ENCODE data around the gene AMBP.
"Not testable (repeated sequence)": the region's sequence is repeated elsewhere in the genome, so short reads cannot be mapped to it uniquely, and the experiment has no call there.

Gene AMBP

DNA sequence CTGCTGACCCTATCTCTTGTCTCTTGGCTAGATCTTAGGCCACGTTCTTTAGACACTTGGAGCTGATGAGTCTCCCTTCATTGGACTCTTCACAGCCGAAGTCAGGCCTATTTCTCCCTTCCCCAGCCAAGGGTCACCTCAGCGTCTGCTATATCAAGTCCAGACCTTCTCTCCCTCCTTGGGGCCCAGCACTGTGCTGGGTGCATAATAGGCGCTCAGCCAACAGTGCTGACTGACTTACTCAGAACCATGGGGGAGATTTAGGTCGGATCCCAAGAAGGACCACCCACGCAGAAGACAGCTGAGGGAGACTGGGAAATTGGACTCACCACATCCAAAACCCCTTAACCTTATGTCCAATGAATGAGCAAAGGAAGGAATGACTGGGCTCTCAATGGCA, 5.6 kb upstream of the AMBP start:
- ChIA-PET CTCF (interaction anchor here (0.5 to 6.8 kb wide), 13 partner anchors 10 to 338 kb away, joined by 3 to 73 read pairs (median 4); no protein-coding TSS in a partner anchor), POLR2A (ENCODE audit: low non-redundant PET) (no interaction called here)
- no peak for TF ChIP-seq CTCF (conservative IDR thresholded peaks at IDR 0.05; ENCODE audit: low read depth)
- no peak for DNase-seq (ENCODE audit: low spot score)
- no peak overlapping the region for H3K27ac ChIP-seq

GRCh38 chr9:114082763-114083412, 4.8 kb upstream of the AMBP start:
- CTCF ChIA-PET: interaction anchor here (0.5 to 6.8 kb wide), 44 partner anchors 9 to 419 kb away, joined by 3 to 73 read pairs (median 4); no protein-coding TSS in a partner anchor
- POLR2A ChIA-PET (ENCODE audit: low non-redundant PET); DNase-seq (ENCODE audit: low spot score); H3K27ac ChIP-seq: not testable (repeated sequence)
- peak; percentile 68 for TF ChIP-seq CTCF (conservative IDR thresholded peaks at IDR 0.05; ENCODE audit: low read depth)

DNA sequence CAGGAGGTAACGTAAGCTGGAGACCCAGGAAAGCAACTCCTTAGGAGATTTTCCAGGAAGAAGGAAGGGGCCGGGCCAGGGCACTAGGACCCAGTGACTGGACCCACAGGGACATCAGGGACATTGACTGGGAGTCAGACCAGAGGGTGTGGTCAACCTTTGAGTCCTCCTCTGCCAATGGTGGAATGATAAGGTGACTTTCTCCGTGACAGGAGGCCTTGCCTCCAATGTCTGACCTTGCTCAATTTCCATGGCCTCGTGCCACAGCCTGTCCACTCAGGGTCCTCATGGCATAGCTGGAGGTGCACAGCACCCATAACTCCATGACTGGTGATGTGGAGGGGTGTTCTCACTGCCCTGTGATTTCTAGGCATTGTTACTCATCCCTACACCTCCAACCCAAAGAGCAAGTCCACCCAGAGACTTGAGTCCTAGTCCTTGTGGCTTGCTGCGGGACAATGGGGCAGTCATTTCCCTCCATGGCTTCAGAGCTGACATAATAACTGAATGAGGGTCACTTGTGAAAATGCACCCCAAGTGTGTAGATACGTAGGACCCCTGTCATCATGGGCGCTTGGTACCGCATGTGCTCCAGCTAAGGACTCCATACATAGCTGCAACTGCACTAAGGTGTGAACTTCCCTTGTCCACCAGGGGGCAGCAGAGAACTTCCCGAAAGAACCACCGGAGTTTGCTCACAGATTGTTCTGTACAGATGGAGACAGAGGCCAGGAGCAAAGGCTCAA, 4.1 kb upstream of the AMBP start:
- POLR2A ChIA-PET (ENCODE audit: low non-redundant PET): no interaction called here
- CTCF ChIA-PET: interaction anchor here (0.5 to 6.8 kb wide), 46 partner anchors 9 to 688 kb away, joined by 3 to 73 read pairs (median 4); no protein-coding TSS in a partner anchor
- TF ChIP-seq CTCF (conservative IDR thresholded peaks at IDR 0.05; ENCODE audit: low read depth): peak; percentile 98
- peak; percentile 95 for DNase-seq (ENCODE audit: low spot score)
- no peak overlapping the region for H3K27ac ChIP-seq

DNA sequence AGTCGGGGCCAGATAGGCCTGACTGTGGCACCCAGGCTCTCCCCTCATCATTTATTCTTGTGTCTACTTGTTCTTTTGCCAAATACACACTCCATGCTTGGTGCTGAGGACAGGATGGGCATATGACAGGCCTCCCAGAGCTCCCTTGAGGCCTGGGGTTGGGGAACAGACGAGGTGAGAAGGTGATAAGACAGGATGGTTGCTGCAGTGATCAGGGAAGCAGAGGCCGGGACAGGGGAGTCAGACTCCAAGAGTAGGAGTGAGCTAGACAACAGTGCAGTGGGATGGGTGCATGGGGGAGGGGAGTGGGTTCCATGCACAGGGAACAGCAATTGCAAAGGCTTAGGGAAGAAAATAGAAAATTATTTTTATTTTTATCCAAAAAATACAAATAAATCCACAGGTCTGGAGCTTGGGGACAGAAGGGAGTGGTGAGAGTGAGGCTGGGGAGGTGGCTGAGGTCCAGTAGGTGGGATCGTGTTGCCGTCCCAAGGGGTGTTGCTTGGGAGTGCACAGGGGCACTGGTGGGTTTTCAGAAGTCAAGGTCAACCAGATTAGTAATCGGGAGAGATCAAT, 3.4 kb upstream of the AMBP start:
- ChIA-PET CTCF (interaction anchor here (0.7 to 6.8 kb wide), 9 partner anchors 21 to 399 kb away, joined by 3 to 73 read pairs (median 4); no protein-coding TSS in a partner anchor), POLR2A (ENCODE audit: low non-redundant PET) (no interaction called here)
- no peak for TF ChIP-seq CTCF (conservative IDR thresholded peaks at IDR 0.05; ENCODE audit: low read depth)
- no peak overlapping the region for H3K27ac ChIP-seq
- DNase-seq (ENCODE audit: low spot score): no peak

- ChIA-PET CTCF (interaction anchor here (0.7 to 6.8 kb wide), 4 partner anchors 28 to 208 kb away, joined by 3 to 73 read pairs (median 26); no protein-coding TSS in a partner anchor), POLR2A (ENCODE audit: low non-redundant PET) (no interaction called here)
- TF ChIP-seq CTCF (conservative IDR thresholded peaks at IDR 0.05; ENCODE audit: low read depth): no peak
- H3K27ac ChIP-seq: no peak overlapping the region
- no peak for DNase-seq (ENCODE audit: low spot score)
These were observed 2.8 kb upstream of the AMBP start for GRCh38 chr9:114080773-114081440.
